ENCODE measurements around the gene C19orf44.
"Not testable (repeated sequence)": the region's sequence is repeated elsewhere in the genome, so short reads cannot be mapped to it uniquely, and the experiment has no call there.

C19orf44 gene

GRCh38 chr19:16541526-16542044 lies 45.4 kb downstream of the C19orf44 start:
- no peak for DNase-seq

GRCh38 chr19:16542045-16542909 lies 46.1 kb downstream of the C19orf44 start, which contains the start of gene CHERP:
CHERP (minus strand) TSS chr19:16542437; CDS start chr19:16542378, 59 bp downstream.
- peak; percentile 78 for DNase-seq

DNA sequence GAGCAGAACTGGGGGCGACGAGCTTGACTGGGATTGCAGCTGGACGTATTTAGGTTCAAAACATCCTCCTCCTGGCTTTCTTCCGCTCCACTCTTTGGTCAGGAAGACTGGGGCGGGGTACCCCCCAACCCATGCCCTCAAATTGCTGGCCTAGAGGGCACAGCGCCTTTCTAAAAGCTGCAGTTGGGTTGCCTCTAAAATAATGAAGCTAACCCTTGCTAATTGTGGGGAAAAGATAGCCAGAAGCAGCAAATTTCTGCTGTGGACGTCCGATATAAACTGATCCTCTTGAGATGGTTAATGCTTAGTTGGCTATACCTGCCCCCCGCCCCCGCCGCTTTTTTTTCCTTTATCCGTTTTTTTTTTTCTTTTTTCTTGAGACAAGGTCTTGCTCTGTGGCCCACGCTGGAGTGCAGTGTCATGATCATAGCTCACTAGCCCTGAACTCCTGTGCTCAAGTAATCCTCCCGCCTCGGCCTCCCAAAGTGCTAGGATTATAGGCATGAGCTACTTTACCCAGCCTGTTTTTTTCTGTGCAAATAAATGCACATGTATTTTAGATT lies 46.8 kb downstream of the C19orf44 start:
- DNase-seq = no peak

DNA sequence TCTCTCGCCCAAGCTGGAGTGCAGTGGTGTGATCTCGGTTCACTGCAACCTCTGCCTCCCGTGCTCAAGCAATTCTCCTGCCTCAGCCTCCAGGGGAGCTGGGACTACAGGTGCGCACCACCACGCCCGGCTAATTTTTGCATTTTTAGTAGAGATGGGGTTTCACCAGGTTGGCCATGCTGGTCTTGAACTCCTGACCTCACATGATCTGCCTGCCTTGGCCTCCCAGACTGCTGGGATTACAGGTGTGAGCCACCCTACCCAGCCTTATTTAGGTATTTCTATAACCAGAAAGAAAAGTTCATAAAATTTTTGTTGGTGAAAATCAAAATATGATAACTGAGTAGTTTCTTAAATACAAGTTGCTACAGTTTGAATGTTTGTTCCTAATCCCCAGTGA lies 47.5 kb downstream of the C19orf44 start:
- not testable (repeated sequence) for DNase-seq

DNA sequence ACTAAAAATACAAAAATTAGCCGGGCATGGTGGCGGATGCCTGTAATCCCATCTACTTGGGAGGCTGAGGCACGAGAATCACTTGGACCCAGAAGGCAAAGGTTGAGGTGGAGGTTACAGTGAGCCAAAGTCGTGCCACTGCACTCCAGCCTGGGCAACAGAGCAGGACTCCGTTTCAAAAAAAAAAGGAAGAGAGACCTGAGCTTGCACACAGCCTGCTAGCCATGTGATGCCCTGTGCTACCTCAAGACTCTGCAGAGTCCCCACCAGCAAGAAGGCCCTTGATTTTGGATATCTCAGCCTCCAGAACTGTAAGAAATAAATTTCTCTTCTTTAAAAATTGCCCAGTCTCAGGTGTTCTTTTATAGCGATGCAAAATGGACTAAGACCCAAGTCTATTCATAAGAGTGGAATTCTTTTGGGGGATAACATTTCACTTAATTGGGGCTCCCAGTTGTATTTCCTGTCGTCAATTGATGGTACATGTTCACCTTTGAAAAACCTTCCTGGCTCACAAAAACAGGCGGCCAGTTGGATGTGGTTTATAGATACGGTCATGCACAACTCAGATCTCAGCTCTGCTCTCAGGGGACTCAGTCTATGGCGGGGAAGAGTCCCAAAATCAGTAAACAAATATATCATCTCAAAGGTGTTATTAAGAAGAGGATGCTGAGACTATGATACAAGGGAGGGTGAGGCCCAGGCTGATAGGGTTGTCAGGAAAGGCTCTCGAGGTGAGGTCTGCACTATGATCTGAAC lies 48.5 kb downstream of the C19orf44 start:
- DNase-seq = no peak

- DNase-seq = no peak
Measured at GRCh38 chr19:16548956-16549355, 52.8 kb downstream of the C19orf44 start.

DNA sequence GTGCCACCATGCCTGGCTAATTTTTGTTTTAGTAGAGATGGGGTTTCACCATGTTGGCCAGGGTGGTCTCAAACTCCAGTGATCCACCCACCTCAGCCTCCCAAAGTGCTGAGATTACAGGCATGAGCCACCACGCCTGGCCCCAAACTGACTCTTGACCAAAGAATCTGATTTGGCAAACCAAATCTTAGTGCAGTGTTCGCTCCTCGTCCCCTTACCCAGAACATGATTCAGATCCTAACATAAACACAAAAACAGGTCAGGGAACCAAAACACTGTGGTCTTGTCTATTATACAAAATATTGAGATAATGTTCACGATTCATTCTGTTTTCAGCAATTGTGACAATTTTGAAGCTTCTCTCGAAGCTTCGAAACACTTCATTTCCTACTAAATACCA lies 55.7 kb downstream of the C19orf44 start:
- DNase-seq = not testable (repeated sequence)

- DNase-seq = no peak
Measured at GRCh38 chr19:16554776-16555175, 58.6 kb downstream of the C19orf44 start.

- DNase-seq = no peak
Measured at GRCh38 chr19:16559780-16560276, 63.6 kb downstream of the C19orf44 start.

DNA sequence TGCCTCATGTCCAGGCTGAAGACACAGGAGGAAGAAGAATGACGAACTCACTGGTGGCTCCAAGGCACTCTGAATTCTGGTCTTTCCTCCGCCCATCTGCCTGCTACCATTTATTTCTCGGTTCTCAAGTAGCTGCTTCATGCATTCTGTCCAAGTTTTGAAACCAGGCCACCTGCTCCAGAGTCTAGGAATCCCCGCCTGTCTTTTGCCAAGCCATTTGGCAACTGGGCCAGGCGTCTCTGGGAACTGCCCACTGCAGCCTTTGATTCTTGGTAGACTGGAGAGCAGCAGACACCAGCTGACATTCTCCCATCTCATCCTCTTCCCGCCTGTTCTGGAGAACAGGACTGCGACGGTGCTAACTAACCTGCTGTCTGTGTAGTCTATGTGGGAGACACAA lies 65.2 kb downstream of the C19orf44 start:
- no peak for DNase-seq

DNA sequence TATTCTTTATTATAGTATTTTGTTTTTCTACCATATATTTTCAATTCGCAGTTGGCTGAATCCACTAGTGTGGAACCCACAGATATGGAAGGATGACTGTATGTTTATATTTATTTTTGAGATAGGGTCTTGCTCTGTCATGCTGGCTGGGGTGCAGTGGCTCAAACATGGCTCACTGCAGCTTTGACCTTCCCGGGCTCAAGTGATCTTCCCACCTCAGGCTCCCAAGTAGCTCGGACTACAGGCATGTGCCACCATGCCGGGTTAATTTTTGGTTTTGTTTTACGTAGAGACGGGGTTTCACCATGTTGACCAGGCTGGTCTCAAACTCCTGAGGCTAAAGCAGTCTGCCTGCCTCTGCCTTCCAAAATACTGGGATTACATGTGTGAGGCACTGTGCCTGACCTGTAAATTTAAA lies 66.4 kb downstream of the C19orf44 start:
- no peak for DNase-seq

GRCh38 chr19:16564842-16565241 lies 68.6 kb downstream of the C19orf44 start:
- DNase-seq = no peak

DNA sequence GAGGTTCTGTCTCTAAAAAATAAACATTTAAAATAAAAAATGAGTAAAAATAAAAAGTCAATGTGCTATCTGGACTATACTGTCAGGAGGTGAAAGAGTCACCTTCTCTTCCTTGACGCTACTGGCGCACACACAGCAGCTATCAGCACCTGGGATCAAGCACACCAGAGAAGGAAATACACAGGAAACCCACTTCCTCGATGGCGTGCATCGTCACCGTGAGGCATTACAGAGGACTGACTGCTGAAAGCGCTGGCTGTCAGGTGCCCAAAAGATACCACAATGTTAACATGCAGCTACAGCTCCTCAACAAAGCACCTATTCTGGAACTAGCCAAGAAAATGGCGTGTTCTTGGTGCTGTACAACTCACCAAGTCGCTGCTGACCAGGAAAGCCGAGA lies 70.0 kb downstream of the C19orf44 start:
- no peak for DNase-seq

DNA sequence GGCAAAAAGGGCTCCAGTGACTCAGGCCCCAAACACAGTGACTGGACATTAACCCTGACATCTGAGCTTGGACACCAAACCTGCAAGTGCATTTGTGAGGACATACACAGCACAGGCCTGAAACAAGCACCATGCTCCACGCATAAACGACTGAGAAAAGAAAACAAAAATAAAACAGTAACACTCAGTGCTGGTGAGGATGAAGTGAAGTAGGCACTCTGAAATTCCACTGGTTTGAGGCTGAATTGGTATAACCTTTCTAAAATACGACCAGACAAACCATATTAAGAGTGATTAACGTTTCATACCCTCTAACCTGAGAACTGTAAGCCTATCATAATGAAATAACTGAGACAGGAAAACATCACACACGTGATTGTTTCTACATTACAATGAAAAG lies 70.5 kb downstream of the C19orf44 start:
- DNase-seq = no peak

GRCh38 chr19:16569609-16570320 lies 73.6 kb downstream of the C19orf44 start:
- no peak for DNase-seq
